Measurements from ENCODE around the gene THNSL1. TPM values are rescaled to one million over a fixed set of nuclear protein-coding genes. Genes with fewer than 3 reads are reported as not detected.

The THNSL1 gene
- total and polyA plus RNA-seq, 2 of the 13 experiments (the other 11 are each of a cell fraction or from before 2014, with no cell fraction given): 1.3 to 3.8 TPM

GRCh38 chr10:25016376-25017153, at the start of gene THNSL1 (continued):
- TF ChIP-seq, protein P1, sequence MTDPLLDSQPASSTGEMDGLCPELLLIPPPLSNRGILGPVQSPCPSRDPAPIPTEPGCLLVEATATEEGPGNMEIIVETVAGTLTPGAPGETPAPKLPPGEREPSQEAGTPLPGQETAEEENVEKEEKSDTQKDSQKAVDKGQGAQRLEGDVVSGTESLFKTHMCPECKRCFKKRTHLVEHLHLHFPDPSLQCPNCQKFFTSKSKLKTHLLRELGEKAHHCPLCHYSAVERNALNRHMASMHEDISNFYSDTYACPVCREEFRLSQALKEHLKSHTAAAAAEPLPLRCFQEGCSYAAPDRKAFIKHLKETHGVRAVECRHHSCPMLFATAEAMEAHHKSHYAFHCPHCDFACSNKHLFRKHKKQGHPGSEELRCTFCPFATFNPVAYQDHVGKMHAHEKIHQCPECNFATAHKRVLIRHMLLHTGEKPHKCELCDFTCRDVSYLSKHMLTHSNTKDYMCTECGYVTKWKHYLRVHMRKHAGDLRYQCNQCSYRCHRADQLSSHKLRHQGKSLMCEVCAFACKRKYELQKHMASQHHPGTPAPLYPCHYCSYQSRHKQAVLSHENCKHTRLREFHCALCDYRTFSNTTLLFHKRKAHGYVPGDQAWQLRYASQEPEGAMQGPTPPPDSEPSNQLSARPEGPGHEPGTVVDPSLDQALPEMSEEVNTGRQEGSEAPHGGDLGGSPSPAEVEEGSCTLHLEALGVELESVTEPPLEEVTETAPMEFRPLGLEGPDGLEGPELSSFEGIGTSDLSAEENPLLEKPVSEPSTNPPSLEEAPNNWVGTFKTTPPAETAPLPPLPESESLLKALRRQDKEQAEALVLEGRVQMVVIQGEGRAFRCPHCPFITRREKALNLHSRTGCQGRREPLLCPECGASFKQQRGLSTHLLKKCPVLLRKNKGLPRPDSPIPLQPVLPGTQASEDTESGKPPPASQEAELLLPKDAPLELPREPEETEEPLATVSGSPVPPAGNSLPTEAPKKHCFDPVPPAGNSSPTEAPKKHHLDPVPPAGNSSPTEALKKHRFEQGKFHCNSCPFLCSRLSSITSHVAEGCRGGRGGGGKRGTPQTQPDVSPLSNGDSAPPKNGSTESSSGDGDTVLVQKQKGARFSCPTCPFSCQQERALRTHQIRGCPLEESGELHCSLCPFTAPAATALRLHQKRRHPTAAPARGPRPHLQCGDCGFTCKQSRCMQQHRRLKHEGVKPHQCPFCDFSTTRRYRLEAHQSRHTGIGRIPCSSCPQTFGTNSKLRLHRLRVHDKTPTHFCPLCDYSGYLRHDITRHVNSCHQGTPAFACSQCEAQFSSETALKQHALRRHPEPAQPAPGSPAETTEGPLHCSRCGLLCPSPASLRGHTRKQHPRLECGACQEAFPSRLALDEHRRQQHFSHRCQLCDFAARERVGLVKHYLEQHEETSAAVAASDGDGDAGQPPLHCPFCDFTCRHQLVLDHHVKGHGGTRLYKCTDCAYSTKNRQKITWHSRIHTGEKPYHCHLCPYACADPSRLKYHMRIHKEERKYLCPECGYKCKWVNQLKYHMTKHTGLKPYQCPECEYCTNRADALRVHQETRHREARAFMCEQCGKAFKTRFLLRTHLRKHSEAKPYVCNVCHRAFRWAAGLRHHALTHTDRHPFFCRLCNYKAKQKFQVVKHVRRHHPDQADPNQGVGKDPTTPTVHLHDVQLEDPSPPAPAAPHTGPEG (CRISPR knock-in tag; IDR thresholded peaks at IDR 0.05): 0 out of 2 replicates have a peak, but pooled peaks have one; percentile 66
- TF ChIP-seq, protein P2, sequence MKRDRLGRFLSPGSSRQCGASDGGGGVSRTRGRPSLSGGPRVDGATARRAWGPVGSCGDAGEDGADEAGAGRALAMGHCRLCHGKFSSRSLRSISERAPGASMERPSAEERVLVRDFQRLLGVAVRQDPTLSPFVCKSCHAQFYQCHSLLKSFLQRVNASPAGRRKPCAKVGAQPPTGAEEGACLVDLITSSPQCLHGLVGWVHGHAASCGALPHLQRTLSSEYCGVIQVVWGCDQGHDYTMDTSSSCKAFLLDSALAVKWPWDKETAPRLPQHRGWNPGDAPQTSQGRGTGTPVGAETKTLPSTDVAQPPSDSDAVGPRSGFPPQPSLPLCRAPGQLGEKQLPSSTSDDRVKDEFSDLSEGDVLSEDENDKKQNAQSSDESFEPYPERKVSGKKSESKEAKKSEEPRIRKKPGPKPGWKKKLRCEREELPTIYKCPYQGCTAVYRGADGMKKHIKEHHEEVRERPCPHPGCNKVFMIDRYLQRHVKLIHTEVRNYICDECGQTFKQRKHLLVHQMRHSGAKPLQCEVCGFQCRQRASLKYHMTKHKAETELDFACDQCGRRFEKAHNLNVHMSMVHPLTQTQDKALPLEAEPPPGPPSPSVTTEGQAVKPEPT (CRISPR knock-in tag; IDR thresholded peaks at IDR 0.05; ENCODE audit: low read depth): no peak; the same call in 1 of the 2 replicates
- TF ChIP-seq KMT2A (CRISPR knock-in tag; IDR thresholded peaks at IDR 0.05) (no peak; the same call in 1 of the 2 replicates), SCMH1 (CRISPR knock-in tag; IDR thresholded peaks at IDR 0.05; ENCODE audit: borderline replicate concordance) (no peak), HNRNPLL (IDR thresholded peaks at IDR 0.05; ENCODE audit: low read depth, low read length, poor library complexity, severe bottlenecking) (peak; percentile 82), DNMT3B (CRISPR knock-in tag; conservative IDR thresholded peaks at IDR 0.05) (peak; percentile 81), ZNF34 (CRISPR knock-in tag; IDR thresholded peaks at IDR 0.05; ENCODE audit: borderline replicate concordance) (no peak), DPF2 (CRISPR knock-in tag; IDR thresholded peaks at IDR 0.05; ENCODE audit: borderline replicate concordance, low read depth) (no peak; the same call in 1 of the 2 replicates), ERF (CRISPR knock-in tag; IDR thresholded peaks at IDR 0.05) (peak; percentile 94), IKZF1 (IDR thresholded peaks at IDR 0.05) (no peak), ISX (CRISPR knock-in tag; conservative IDR thresholded peaks at IDR 0.05) (peak; percentile 95; the same call in 1 of the 2 replicates), SAP130 (CRISPR knock-in tag; IDR thresholded peaks at IDR 0.05; ENCODE audit: low read depth) (peak; percentile 89), THAP7 (CRISPR knock-in tag; IDR thresholded peaks at IDR 0.05) (no peak), KLF13 (CRISPR knock-in tag; IDR thresholded peaks at IDR 0.05) (peak; percentile 39; the same call in 1 of the 2 replicates)
- TF ChIP-seq, protein P3, sequence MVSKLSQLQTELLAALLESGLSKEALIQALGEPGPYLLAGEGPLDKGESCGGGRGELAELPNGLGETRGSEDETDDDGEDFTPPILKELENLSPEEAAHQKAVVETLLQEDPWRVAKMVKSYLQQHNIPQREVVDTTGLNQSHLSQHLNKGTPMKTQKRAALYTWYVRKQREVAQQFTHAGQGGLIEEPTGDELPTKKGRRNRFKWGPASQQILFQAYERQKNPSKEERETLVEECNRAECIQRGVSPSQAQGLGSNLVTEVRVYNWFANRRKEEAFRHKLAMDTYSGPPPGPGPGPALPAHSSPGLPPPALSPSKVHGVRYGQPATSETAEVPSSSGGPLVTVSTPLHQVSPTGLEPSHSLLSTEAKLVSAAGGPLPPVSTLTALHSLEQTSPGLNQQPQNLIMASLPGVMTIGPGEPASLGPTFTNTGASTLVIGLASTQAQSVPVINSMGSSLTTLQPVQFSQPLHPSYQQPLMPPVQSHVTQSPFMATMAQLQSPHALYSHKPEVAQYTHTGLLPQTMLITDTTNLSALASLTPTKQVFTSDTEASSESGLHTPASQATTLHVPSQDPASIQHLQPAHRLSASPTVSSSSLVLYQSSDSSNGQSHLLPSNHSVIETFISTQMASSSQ (IDR thresholded peaks at IDR 0.05; ENCODE audit: low read depth): no peak
- TF ChIP-seq, protein P3 (CRISPR knock-in tag; IDR thresholded peaks at IDR 0.05; ENCODE audit: borderline replicate concordance): peak; percentile 71; the same call in 1 of the 2 replicates
